ENCODE data around the gene LRRC4C. TPM values are rescaled to one million over a fixed set of nuclear protein-coding genes. Genes with fewer than 3 reads are reported as not detected.
"Not testable (repeated sequence)": the region's sequence is repeated elsewhere in the genome, so short reads cannot be mapped to it uniquely, and the experiment has no call there.

The LRRC4C gene
- total RNA-seq, 1 donor = 0.27 TPM

DNA sequence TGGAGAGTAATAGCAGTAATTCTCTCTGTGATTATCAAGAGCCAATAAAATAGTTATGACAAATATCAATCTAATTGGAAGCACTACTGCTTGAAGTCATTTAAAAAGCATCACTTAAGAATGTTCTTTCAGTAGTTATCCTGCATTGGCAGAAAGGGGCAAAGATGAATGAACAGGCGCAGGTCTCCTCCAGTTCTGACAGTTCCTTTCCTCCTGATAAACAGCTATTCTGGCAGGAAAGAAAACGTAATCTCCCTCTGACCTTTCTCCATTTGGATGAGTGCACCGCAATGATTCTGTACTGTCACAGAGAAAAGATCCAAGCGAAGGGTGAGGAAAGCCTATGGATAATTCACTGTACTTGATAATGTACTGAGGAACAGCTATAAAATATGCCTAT is 521.5 kb downstream of the LRRC4C start:
- DNase-seq (ENCODE audit: low read depth) = no peak
- TF ChIP-seq, protein P1, sequence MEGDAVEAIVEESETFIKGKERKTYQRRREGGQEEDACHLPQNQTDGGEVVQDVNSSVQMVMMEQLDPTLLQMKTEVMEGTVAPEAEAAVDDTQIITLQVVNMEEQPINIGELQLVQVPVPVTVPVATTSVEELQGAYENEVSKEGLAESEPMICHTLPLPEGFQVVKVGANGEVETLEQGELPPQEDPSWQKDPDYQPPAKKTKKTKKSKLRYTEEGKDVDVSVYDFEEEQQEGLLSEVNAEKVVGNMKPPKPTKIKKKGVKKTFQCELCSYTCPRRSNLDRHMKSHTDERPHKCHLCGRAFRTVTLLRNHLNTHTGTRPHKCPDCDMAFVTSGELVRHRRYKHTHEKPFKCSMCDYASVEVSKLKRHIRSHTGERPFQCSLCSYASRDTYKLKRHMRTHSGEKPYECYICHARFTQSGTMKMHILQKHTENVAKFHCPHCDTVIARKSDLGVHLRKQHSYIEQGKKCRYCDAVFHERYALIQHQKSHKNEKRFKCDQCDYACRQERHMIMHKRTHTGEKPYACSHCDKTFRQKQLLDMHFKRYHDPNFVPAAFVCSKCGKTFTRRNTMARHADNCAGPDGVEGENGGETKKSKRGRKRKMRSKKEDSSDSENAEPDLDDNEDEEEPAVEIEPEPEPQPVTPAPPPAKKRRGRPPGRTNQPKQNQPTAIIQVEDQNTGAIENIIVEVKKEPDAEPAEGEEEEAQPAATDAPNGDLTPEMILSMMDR (IDR thresholded peaks at IDR 0.05; ENCODE audit: insufficient read depth, low read length) = no peak
- H3K4me3 ChIP-seq (ENCODE audit: low read depth, low read length) = no peak overlapping the region

DNA sequence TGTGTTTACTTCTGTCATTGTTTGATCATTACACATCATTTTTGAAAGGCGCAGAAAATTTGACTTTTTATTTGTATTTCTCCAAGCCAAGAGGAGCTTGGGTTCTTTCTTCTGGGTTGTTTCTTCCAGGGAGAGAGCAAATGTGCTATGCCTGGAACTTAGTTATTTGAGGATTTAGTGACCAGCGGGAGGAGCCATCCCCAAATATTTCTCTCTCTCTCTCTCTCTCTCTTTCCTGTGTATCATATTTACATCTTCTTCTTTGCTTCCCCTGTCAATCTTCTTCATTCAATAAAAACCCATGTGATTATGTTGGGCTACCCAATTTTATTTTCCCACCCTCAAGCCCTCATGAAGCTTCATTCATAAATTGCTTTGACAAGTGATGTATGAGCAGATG is 534.5 kb downstream of the LRRC4C start:
- no peak for DNase-seq (ENCODE audit: low read depth)
- TF ChIP-seq, protein P1 (IDR thresholded peaks at IDR 0.05; ENCODE audit: insufficient read depth, low read length) = no peak
- H3K4me3 ChIP-seq (ENCODE audit: low read depth, low read length) = no peak overlapping the region

DNA sequence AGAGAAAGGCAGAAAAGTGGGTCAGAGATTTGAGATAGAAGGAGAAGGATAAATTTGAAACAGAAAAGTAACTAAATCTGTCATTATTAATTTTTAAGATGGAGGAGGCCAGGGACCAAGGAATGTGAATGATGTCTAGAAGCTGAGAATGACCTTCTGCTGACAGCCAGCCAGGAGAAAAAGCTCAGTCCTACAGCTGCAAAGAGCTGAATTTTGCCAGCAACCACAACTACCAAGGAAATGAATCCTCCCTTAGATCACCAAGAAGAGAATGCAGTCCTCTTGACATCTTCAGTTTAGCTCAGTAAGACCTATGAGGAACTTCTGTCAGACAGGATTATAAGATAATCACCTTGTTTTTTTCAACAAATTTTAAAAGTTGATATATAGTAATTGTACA is 538.2 kb downstream of the LRRC4C start:
- no peak overlapping the region for H3K4me3 ChIP-seq (ENCODE audit: low read depth, low read length)
- TF ChIP-seq, protein P1 (IDR thresholded peaks at IDR 0.05; ENCODE audit: insufficient read depth, low read length) = no peak
- DNase-seq (ENCODE audit: low read depth) = no peak

DNA sequence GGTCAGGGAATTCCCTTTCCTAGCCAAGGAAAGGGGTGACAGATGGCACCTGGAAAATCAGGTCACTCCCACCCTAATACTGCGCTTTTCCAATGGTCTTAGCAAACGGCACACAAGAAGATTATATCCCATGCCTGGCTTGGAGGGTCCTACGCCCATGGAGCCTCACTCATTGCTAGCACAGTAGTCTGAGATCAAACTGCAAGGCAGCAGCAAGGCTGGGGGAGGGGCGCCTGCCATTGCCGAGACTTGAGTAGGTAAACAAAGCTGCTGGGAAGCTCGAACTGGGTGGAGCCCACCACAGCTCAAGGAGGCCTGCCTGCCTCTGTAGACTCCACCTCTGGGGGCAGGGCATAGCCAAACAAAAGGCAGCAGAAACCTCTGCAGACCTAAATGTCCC is 548.7 kb downstream of the LRRC4C start:
- not testable (repeated sequence) for H3K4me3 ChIP-seq (ENCODE audit: low read depth, low read length); DNase-seq (ENCODE audit: low read depth)

DNA sequence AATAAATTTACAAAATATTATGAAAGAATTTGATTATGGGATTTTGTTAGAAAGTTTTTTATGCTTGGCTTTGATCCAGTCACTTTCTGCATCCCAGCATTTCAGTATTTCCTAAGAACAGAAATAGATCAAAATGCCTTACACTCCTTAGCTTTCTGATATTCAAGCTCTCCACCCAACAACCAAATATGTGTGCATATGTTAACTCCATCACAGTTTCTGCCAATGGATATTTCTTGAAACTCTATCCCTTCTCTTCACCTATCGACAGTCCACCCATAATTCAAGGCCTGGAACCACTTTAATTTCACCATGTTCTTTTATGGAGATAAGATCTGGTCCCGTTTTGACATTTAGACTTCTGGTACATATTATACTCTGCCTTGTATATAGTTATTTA is 565.0 kb downstream of the LRRC4C start:
- TF ChIP-seq, protein P1 (IDR thresholded peaks at IDR 0.05; ENCODE audit: insufficient read depth, low read length) = no peak
- no peak overlapping the region for H3K4me3 ChIP-seq (ENCODE audit: low read depth, low read length)
- DNase-seq (ENCODE audit: low read depth) = no peak

DNA sequence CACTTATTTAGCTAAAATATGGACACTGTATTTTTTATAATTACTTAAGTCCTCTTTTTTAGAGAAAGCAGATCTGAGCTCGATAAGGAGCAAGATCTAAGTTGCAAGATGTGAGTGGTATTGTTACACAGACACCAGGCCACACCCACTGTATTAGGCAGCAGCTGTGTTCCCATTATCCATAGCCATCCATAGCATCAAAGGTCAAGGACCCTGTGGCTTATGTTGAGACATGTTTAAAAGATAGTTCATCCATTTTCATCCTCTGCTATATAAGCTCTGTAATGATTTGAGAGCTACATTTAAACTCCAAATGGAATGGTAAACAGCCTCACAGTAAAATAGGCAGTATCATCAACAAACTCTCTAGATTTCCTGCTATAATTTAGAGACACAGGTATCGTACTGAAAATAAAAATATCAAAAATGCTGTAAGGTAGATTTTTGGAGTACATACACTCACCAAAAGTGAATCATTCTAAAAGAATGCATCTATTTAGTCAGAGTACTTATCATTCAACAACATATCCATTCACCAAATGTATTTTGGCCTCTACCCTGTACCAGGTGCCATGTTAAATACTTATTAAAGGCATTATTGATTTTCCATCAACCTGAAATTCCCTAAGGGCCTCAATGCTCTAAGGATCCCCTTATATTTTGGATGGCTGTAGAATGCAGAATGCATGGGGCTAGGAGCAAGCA is 574.0 kb downstream of the LRRC4C start:
- H3K4me3 ChIP-seq (ENCODE audit: low read depth, low read length) = no peak overlapping the region
- no peak for DNase-seq (ENCODE audit: low read depth)
- TF ChIP-seq, protein P1 (IDR thresholded peaks at IDR 0.05; ENCODE audit: insufficient read depth, low read length) = no peak

DNA sequence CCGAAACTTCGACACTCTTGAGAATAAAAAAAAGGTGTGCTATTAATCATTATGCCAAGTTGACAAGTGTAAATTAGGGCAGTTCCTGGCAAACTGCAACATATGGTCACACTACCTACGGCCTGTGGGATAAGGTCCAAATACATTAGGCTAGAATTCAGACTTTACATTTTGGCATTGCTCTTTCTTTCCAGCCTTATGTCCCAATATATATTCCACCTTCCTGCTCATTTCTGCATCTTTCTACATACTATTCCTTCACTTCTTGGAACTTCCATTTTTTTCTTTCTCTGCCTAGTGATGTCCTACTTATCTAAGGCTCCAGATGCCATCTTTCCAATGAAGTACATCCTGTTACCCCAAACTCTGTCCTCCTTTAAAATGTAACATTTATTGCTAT is 577.2 kb downstream of the LRRC4C start:
- TF ChIP-seq, protein P1 (IDR thresholded peaks at IDR 0.05; ENCODE audit: insufficient read depth, low read length) = no peak
- no peak overlapping the region for H3K4me3 ChIP-seq (ENCODE audit: low read depth, low read length)
- no peak for DNase-seq (ENCODE audit: low read depth)
